K562 (cell line): Measurements from ENCODE around the gene PPARGC1A. TPM values are rescaled to one million over a fixed set of nuclear protein-coding genes. Genes with fewer than 3 reads are reported as not detected.

Experiments used
- ATAC-seq: fragments of 200-7000 bp; cut with Tn5 transposase; 3 replicates; pipeline ENCODE4 v1.9.1; 2020; ENCODE audit warnings: moderate library complexity
- BruUV-seq: library from RNA; stranded (reverse); fragments of 400-500 nt; replicated peaks from 2 replicates; lab custom pipeline; 2021; lab: Mats Ljungman, UMichigan
- CTCF ChIA-PET: fragments of 300-600 bp; formaldehyde crosslinking; extraction: SDS; loops from one replicate; lab custom pipeline; 2021; ENCODE audit warnings: low intra/inter-chr PET ratio; lab: Yijun Ruan, JAX
- POLR2A ChIA-PET: fragments of 300-600, 350-650 bp; sonication (Branson Sonifier 250); formaldehyde crosslinking; extraction: SDS; loops from one replicate; lab custom pipeline; 2021; ENCODE audit warnings: antibody characterized with exemption, inconsistent platforms; lab: Yijun Ruan, JAX
- DNase-seq, 4 experiments: peaks; one replicate each; pipeline versions ENCODE4 v3.0.0 to v3.0.0-alpha.2; 2011 to 2018; ENCODE audit warnings: low spot score in 3 of 4, mixed read lengths in 3 of 4; ENCODE audit errors: extremely low read depth in 1 of 4
- FAIRE-seq: peaks from 2 replicates; lab custom pipeline; 2011; peaks lifted over from hg19 to GRCh38; lab: Jason Lieb, UNC
- H2AFZ ChIP-seq: 2 replicates; pipeline ENCODE4 v1.6.0; 2011; ENCODE audit warnings: low read depth, low read length, control low read depth, inconsistent platforms
- H3K27ac ChIP-seq: fragments of 200-600 bp; 3 replicates; pipeline ENCODE4 v1.8.0; 2011; ENCODE audit warnings: low read depth, mild to moderate bottlenecking, control low read depth, inconsistent platforms, low read length, moderate library complexity, mixed read lengths; ENCODE audit errors: extremely low read depth
- H3K27me3 ChIP-seq, 2 experiments: fragments of 300-600 bp in 1 of 2; 2 replicates in 1 of 2; 3 replicates in 1 of 2; pipeline versions ENCODE4 v1.6.0 to v1.8.0; 2011; ENCODE audit warnings: inconsistent platforms in 2 of 2, low read length in 2 of 2, mild to moderate bottlenecking in 1 of 2, mixed read lengths in 1 of 2, moderate library complexity in 1 of 2; ENCODE audit not compliant: control insufficient read depth in 2 of 2, insufficient read depth in 2 of 2
- H3K36me3 ChIP-seq: fragments of 300-600 bp; 3 replicates; pipeline ENCODE4 v1.8.0; 2011; ENCODE audit warnings: mild to moderate bottlenecking, low read length, inconsistent platforms; ENCODE audit not compliant: control insufficient read depth, insufficient read depth
- H3K4me1 ChIP-seq, 2 experiments: fragments of 200-600 bp in 1 of 2; replicated peaks in 1 of 2; 2 replicates in 1 of 2; 3 replicates in 1 of 2; pipeline versions ENCODE4 v1.5.1 to v1.8.0; 2011; ENCODE audit warnings: inconsistent platforms in 2 of 2, low read length in 2 of 2, mild to moderate bottlenecking in 1 of 2, mixed read lengths in 1 of 2, moderate library complexity in 1 of 2; ENCODE audit not compliant: control insufficient read depth in 2 of 2, insufficient read depth in 2 of 2
- H3K4me2 ChIP-seq: 2 replicates; pipeline ENCODE4 v1.6.1; 2011; ENCODE audit warnings: low read length, control low read depth, inconsistent platforms, mixed read lengths; ENCODE audit not compliant: insufficient read depth
- H3K4me3 ChIP-seq: fragments of 200-600 bp; sonication (generic), shearing (Covaris generic); 2 replicates; pipeline ENCODE4 v1.5.1; 2016; ENCODE audit warnings: control low read depth, inconsistent platforms
- H3K79me2 ChIP-seq: fragments of 200-600 bp; 3 replicates; pipeline ENCODE4 v1.8.0; 2011; ENCODE audit warnings: low read length, inconsistent platforms; ENCODE audit not compliant: control insufficient read depth, insufficient read depth
- H3K9ac ChIP-seq, 2 experiments: 2 replicates each; pipeline versions ENCODE4 v1.6.0 to v1.6.1; 2011; ENCODE audit warnings: low read depth in 2 of 2, low read length in 2 of 2, control low read depth in 1 of 2, inconsistent platforms in 1 of 2, mild to moderate bottlenecking in 1 of 2, mixed read lengths in 1 of 2; ENCODE audit not compliant: insufficient read depth in 1 of 2
- H3K9me1 ChIP-seq: one replicate; pipeline ENCODE4 v1.6.0; 2011; ENCODE audit warnings: inconsistent platforms, mild to moderate bottlenecking, low read length, moderate library complexity; ENCODE audit not compliant: control insufficient read depth, insufficient read depth
- H3K9me3 ChIP-seq: replicated peaks from 2 replicates; pipeline ENCODE4 v1.5.1; 2011; ENCODE audit warnings: low read depth, low read length, inconsistent platforms; ENCODE audit not compliant: control insufficient read depth, insufficient read depth
- H4K20me1 ChIP-seq: replicated peaks from 2 replicates; pipeline ENCODE4 v1.6.1; 2011; ENCODE audit warnings: low read length, inconsistent platforms, mixed read lengths; ENCODE audit not compliant: control insufficient read depth, insufficient read depth
- AFF4 ChIP-seq: sonication (generic); formaldehyde crosslinking; IDR thresholded peaks from 2 replicates; pipeline ENCODE4 v1.8.0; 2023; ENCODE audit warnings: mild to moderate bottlenecking, missing genetic modification reagents
- CHAMP1 ChIP-seq: fragments of 450-650 bp; IDR thresholded peaks from 2 replicates; pipeline ENCODE4 v1.6.1; 2016; ENCODE audit warnings: mild to moderate bottlenecking
- FOXA1 ChIP-seq: fragments of 450-650 bp; IDR thresholded peaks from 2 replicates; pipeline ENCODE4 v1.6.1; 2016; ENCODE audit warnings: mild to moderate bottlenecking, borderline replicate concordance
- GATA2 ChIP-seq: sonication (generic); formaldehyde crosslinking; IDR thresholded peaks from 2 replicates; pipeline ENCODE4 v1.4.0; 2020; ENCODE audit warnings: mild to moderate bottlenecking, missing genetic modification reagents
- IRF1 ChIP-seq: sonication (generic); formaldehyde crosslinking; IDR thresholded peaks from 2 replicates; pipeline ENCODE4 v1.8.0; 2022; ENCODE audit warnings: missing genetic modification reagents, mild to moderate bottlenecking, borderline replicate concordance
- KLF16 ChIP-seq: IDR thresholded peaks from 2 replicates; pipeline ENCODE4 v1.6.1; 2016; ENCODE audit warnings: antibody characterized with exemption
- MAZ ChIP-seq, 2 experiments: fragments of 450-650 bp in 1 of 2; sonication (generic) in 1 of 2; formaldehyde crosslinking; IDR thresholded peaks in 1 of 2; conservative IDR thresholded peaks in 1 of 2; 2 replicates each; pipeline versions ENCODE4 v1.4.0 to v1.5.0; 2020; ENCODE audit warnings: mild to moderate bottlenecking in 1 of 2, missing genetic modification reagents in 1 of 2
- STAT5A ChIP-seq: IDR thresholded peaks from 2 replicates; pipeline ENCODE4 v1.6.1; 2012; ENCODE audit warnings: low read length, inconsistent platforms, borderline replicate concordance
- ZNF12 ChIP-seq: sonication (generic); formaldehyde crosslinking; IDR thresholded peaks from 2 replicates; pipeline ENCODE4 v1.4.0; 2020; ENCODE audit warnings: mild to moderate bottlenecking, missing genetic modification reagents
- ZNF253 ChIP-seq: fragments of 250-450 bp; sonication (Bioruptor Pico); conservative IDR thresholded peaks from 2 replicates; pipeline ENCODE4 v1.6.1; 2021; ENCODE audit warnings: mild to moderate bottlenecking
- ZNF324 ChIP-seq: fragments of 250-450 bp; sonication (Bioruptor Pico); IDR thresholded peaks from 2 replicates; pipeline ENCODE4 v1.4.0; 2020; ENCODE audit warnings: mild to moderate bottlenecking
- ZNF707 ChIP-seq: fragments of 250-450 bp; sonication (Bioruptor Pico); conservative IDR thresholded peaks from 2 replicates; pipeline ENCODE4 v1.8.0; 2022; ENCODE audit warnings: inconsistent platforms, mild to moderate bottlenecking, moderate library complexity
- WGBS: fragments of 100-300 bp; shearing (Covaris generic); methylation state at CpG from one replicate; pipeline ENCODE4 v1.1.6; 2016; ENCODE audit warnings: low coverage, mixed read lengths; ENCODE audit not compliant: insufficient coverage; ENCODE audit errors: missing lambda C conversion rate; 5-methylcytosine and 5-hydroxymethylcytosine counted together
- in situ Hi-C: fragments of 300-500 bp; cut with MboI; formaldehyde crosslinking; loops from 4 replicates; pipeline ENCODE4 v1.15.0; 2018; ENCODE audit warnings: inconsistent platforms, mixed read lengths
- intact Hi-C: fragments of 100-400 bp; cut with micrococcal nuclease; formaldehyde crosslinking; loops from 2 replicates; pipeline ENCODE4 v1.14.2; 2022
- polyA plus RNA-seq, 8 experiments: library from polyadenylated mRNA; depleted of rRNA in 4 of 8; stranded (reverse) in 5 of 8; unstranded in 3 of 8; fragments of >200 nt; fragmentation: Nextera tagmentation in 2 of 8; fragmentation: Illumina TruSeq in 1 of 8; extraction: Ambion mirVana in 2 of 8; extraction: Trizol in 1 of 8; gene quantifications; 2 replicates each; pipeline versions ENCODE4 v1.2.1 to v1.2.3, GENCODE V29; 2011 to 2014; ENCODE audit warnings: inconsistent platforms in 1 of 8, missing spikeins in 1 of 8
- total RNA-seq, 7 experiments: library from RNA; depleted of rRNA in 6 of 7; stranded (reverse); fragments of >200 nt in 6 of 7; fragmentation: Illumina TruSeq in 2 of 7; extraction: Trizol in 2 of 7; gene quantifications; 2 replicates each; pipeline versions ENCODE4 v1.2.1 to v1.2.3, GENCODE V29; 2011 to 2021; ENCODE audit warnings: low replicate concordance in 1 of 7

The PPARGC1A gene
- total and polyA plus RNA-seq, 9 of the 15 experiments (the other 6 are each of a cell fraction or from before 2014, with no cell fraction given): 0.02 TPM; not detected in 8

GRCh38 chr4:23838607-23839006, 51.2 kb downstream of the PPARGC1A start:
- CTCF ChIA-PET: no interaction called here
- WGBS: 0% methylated on average over 3 of the region's 3 CpGs
- intact Hi-C loops: no loop called here
- FAIRE-seq (no peak), DNase-seq (no peak), ATAC-seq (no peak)
- no TSS peak for BruUV-seq
- no peak overlapping the region for H3K9ac ChIP-seq
- no peak overlapping the region for H2AFZ ChIP-seq
- H3K4me1 ChIP-seq: no peaks in the 10 kb centered on the region
- no peaks in the 10 kb centered on the region for H3K27me3 ChIP-seq
- H3K79me2 ChIP-seq: no peaks in the 10 kb centered on the region
- H3K27ac ChIP-seq: no peak overlapping the region
- H3K36me3 ChIP-seq: no peaks in the 10 kb centered on the region
- H4K20me1 ChIP-seq: no peaks in the 10 kb centered on the region
- no peak overlapping the region for H3K4me3 ChIP-seq
- no peak for TF ChIP-seq ZNF707 (CRISPR knock-in tag)
- TF ChIP-seq GATA2: no peak
- TF ChIP-seq FOXA1: no peak
- no peak for TF ChIP-seq MAZ (CRISPR knock-in tag; conservative IDR thresholded peaks at IDR 0.05 in 1 of 2, IDR thresholded peaks at IDR 0.05 in 1 of 2)
- TF ChIP-seq STAT5A: no peak
- no peak for TF ChIP-seq ZNF253
- no peak for TF ChIP-seq IRF1 (CRISPR knock-in tag)
- no peak for TF ChIP-seq CHAMP1
- TF ChIP-seq KLF16: no peak
- TF ChIP-seq ZNF324 (CRISPR knock-in tag): no peak
- no peak for TF ChIP-seq AFF4
- no peak for TF ChIP-seq ZNF12 (CRISPR knock-in tag)
- TF ChIP-seq, all 486 proteins: peak for 0
- no peaks in the 10 kb centered on the region for H3K9me3 ChIP-seq
- no peaks in the 10 kb centered on the region for H3K9me1 ChIP-seq
- in situ Hi-C loops: no loop called here
- no peak overlapping the region for H3K4me2 ChIP-seq
- POLR2A ChIA-PET: no interaction called here
